ENCODE data around the gene CHCHD5. TPM values are rescaled to one million over a fixed set of nuclear protein-coding genes. Genes with fewer than 3 reads are reported as not detected.
A peak's percentile ranks its signal among the peaks of the same experiment; 100 is the strongest.

CHCHD5 gene
- polyA plus RNA-seq, 1 experiment: 8.9 TPM

DNA sequence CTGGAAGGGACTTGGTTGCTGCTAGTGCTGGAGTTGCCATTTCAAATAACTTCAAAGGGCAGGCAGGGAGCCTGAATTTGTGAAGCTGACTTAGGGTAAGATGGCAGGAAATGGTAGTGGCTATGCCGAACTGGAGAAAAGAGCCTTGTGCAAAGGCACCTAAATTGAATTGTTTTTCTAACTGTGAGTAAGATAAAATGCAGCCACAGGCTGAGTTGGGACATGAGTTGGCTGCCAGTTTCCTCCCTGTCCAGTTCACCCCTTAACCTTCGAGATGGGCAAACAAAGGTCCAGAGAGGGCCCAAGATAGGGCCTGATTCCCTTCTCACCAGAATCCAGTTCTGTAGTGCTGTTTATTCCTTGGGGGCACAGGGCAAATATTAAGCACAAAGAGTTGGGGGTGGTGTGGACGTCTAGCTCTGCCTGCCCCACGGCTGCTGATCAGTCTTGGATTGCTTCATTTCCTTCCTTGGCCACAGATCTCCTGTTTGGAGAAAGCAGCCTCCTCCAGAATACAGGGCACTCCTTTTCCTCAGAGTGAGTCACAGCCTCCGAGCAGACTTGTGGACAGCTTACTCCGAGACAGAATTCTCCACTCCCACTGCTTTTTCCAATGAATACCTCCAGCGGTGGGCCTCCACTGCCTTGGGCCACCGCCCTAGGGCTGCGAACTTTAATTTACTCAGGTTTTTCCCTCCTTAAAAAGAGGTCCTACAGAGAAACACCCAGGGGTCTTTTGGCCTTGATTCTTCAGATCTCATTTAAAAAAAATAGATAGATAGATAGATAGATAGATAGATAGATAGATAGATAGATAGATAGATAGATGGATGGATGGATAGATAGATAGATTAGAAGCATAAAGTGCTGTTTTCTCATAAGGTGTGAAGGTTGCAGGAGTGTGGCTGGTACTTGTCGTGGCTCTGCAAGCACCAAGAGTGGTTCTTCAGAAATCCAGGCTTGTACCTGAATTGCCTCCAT is 42.9 kb downstream of the CHCHD5 start:
- no peak for TF ChIP-seq CTCF (IDR thresholded peaks at IDR 0.05; ENCODE audit: low read depth, low read length)
- DNase-seq (ENCODE audit: low read depth, low spot score): peak; percentile 88
- Histone ChIP-seq H3K27me3 (ENCODE audit: control insufficient read depth, insufficient read depth, low read length) (no peaks in the 10 kb centered on the region), H3K27ac (ENCODE audit: low read depth, low read length) (peak overlapping the region; percentile 95), H3K9me3 (ENCODE audit: control insufficient read depth, insufficient read depth, low read length) (no peaks in the 10 kb centered on the region), H3K4me3 (ENCODE audit: low read depth, low read length) (peak overlapping the region; percentile 35)
- ChIA-PET POLR2A (interaction anchor here (0.5 to 3.3 kb wide), 9 partner anchors 14 to 126 kb away, joined by 3 to 31 read pairs (median 5); partner anchors contain the start of gene SLC20A1), CTCF (interaction anchor here (0.7 to 10.7 kb wide), 24 partner anchors 11 to 332 kb away, joined by 3 to 151 read pairs (median 5); partner anchors contain the start of gene SLC20A1)

GRCh38 chr2:112629224-112629623 is 44.8 kb downstream of the CHCHD5 start:
- POLR2A ChIA-PET: interaction anchor here (3.3 kb wide), 1 partner anchor 16 kb away, joined by 31 read pairs; the partner anchor contains the start of gene SLC20A1
- TF ChIP-seq CTCF (IDR thresholded peaks at IDR 0.05; ENCODE audit: low read depth, low read length): no peak
- CTCF ChIA-PET: interaction anchor here (0.8 to 10.7 kb wide), 5 partner anchors 8 to 313 kb away, joined by 3 to 151 read pairs (median 7); no protein-coding TSS in a partner anchor
- H3K4me3 ChIP-seq (ENCODE audit: low read depth, low read length): no peak overlapping the region
- no peak for DNase-seq (ENCODE audit: low read depth, low spot score)
- H3K9me3 ChIP-seq (ENCODE audit: control insufficient read depth, insufficient read depth, low read length): no peaks in the 10 kb centered on the region
- no peaks in the 10 kb centered on the region for H3K27me3 ChIP-seq (ENCODE audit: control insufficient read depth, insufficient read depth, low read length)
- no peak overlapping the region for H3K27ac ChIP-seq (ENCODE audit: low read depth, low read length)

DNA sequence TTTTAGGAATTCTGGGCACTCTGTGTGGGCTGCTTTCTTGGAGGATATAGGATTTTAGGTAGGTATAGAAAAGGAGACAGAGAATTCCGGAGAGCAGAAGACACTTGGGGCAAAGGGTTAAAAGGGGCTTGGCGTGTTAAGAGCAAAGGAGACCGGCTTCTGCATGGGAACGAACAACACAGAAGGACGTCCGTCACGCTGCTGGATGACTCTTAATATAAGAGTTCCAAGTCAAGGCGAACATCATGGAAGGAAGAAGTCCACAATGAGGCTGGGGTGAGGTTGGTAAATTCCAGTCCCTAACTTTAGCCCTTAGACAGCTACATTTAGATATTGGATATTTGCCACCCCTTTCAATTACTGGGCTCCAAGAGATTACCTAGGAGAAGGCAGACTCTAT is 45.4 kb downstream of the CHCHD5 start:
- DNase-seq (ENCODE audit: low read depth, low spot score): no peak
- no peaks in the 10 kb centered on the region for H3K27me3 ChIP-seq (ENCODE audit: control insufficient read depth, insufficient read depth, low read length)

GRCh38 chr2:112630268-112630667 is 45.9 kb downstream of the CHCHD5 start:
- DNase-seq (ENCODE audit: low read depth, low spot score): no peak
- no peaks in the 10 kb centered on the region; the same call in 1 of the 2 replicates for H3K9me3 ChIP-seq (ENCODE audit: control insufficient read depth, insufficient read depth, low read length)
- no peaks in the 10 kb centered on the region for H3K27me3 ChIP-seq (ENCODE audit: control insufficient read depth, insufficient read depth, low read length)
- no peak overlapping the region for H3K4me3 ChIP-seq (ENCODE audit: low read depth, low read length)
- no peak overlapping the region for H3K27ac ChIP-seq (ENCODE audit: low read depth, low read length)
- CTCF ChIA-PET: interaction anchor here (1.5 to 10.7 kb wide), 4 partner anchors 12 to 312 kb away, joined by 4 to 151 read pairs (median 10); no protein-coding TSS in a partner anchor
- POLR2A ChIA-PET: interaction anchor here (0.6 kb wide), 1 partner anchor 1260 kb away, joined by 6 read pairs; the partner anchor contains the start of gene ACTR3
- no peak for TF ChIP-seq CTCF (IDR thresholded peaks at IDR 0.05; ENCODE audit: low read depth, low read length)

More for the DNA sequence above, 45.4 kb downstream of the CHCHD5 start:
- no peaks in the 10 kb centered on the region; the same call in 1 of the 2 replicates for H3K9me3 ChIP-seq (ENCODE audit: control insufficient read depth, insufficient read depth, low read length)
- TF ChIP-seq CTCF (IDR thresholded peaks at IDR 0.05; ENCODE audit: low read depth, low read length): no peak
- ChIA-PET POLR2A (interaction anchor here (0.6 kb wide), 1 partner anchor 1260 kb away, joined by 6 read pairs; the partner anchor contains the start of gene ACTR3), CTCF (interaction anchor here (2.0 to 10.7 kb wide), 3 partner anchors 30 to 312 kb away, joined by 5 to 151 read pairs (median 15); no protein-coding TSS in a partner anchor)
- no peak overlapping the region for H3K4me3 ChIP-seq (ENCODE audit: low read depth, low read length)
- no peak overlapping the region for H3K27ac ChIP-seq (ENCODE audit: low read depth, low read length)
